NAMALWA (cell line): Measurements from ENCODE around the gene JMJD4.
"Not testable (repeated sequence)": the region's sequence is repeated elsewhere in the genome, so short reads cannot be mapped to it uniquely, and the experiment has no call there.

Experiments used
- DNase-seq: peaks from one replicate; pipeline ENCODE4 v3.0.0-alpha.2; 2015; ENCODE audit warnings: low spot score

JMJD4 gene

GRCh38 chr1:227731696-227732585 lies 3.2 kb downstream of the JMJD4 start:
- DNase-seq, result no peak

GRCh38 chr1:227731241-227731677 lies 3.8 kb downstream of the JMJD4 start:
- DNase-seq, result no peak

- DNase-seq, result no peak
Measured at GRCh38 chr1:227730630-227731151, 4.4 kb downstream of the JMJD4 start.

- DNase-seq, result peak; percentile 79
Measured at GRCh38 chr1:227729881-227730629, 5.0 kb downstream of the JMJD4 start.

- no peak for DNase-seq
Measured at GRCh38 chr1:227729144-227729880, 5.8 kb downstream of the JMJD4 start.

GRCh38 chr1:227728892-227729143 lies 6.3 kb downstream of the JMJD4 start:
- DNase-seq, result no peak

GRCh38 chr1:227728059-227728891 lies 6.8 kb downstream of the JMJD4 start:
- DNase-seq, result peak; percentile 20

- no peak for DNase-seq
Measured at GRCh38 chr1:227726924-227727599, 8.0 kb downstream of the JMJD4 start.

- no peak for DNase-seq
Measured at GRCh38 chr1:227726318-227726717, 8.8 kb downstream of the JMJD4 start.

- DNase-seq, result no peak
Measured at GRCh38 chr1:227725046-227725445, 10.1 kb downstream of the JMJD4 start.

- DNase-seq, result no peak
Measured at GRCh38 chr1:227723474-227723873, 11.6 kb downstream of the JMJD4 start.

- DNase-seq, result no peak
Measured at GRCh38 chr1:227718932-227719331, 16.2 kb downstream of the JMJD4 start.

GRCh38 chr1:227712648-227713047 lies 22.5 kb downstream of the JMJD4 start:
- DNase-seq, result no peak

- DNase-seq, result not testable (repeated sequence)
Measured at GRCh38 chr1:227710474-227710873, 24.6 kb downstream of the JMJD4 start.

- DNase-seq, result no peak
Measured at GRCh38 chr1:227709451-227709850, 25.7 kb downstream of the JMJD4 start.

- DNase-seq, result no peak
Measured at GRCh38 chr1:227707846-227708245, 27.3 kb downstream of the JMJD4 start.

GRCh38 chr1:227701631-227702030 lies 33.5 kb downstream of the JMJD4 start:
- DNase-seq, result not testable (repeated sequence)

- DNase-seq, result no peak
Measured at GRCh38 chr1:227697321-227697864, 37.7 kb downstream of the JMJD4 start.

GRCh38 chr1:227685807-227686206 lies 49.3 kb downstream of the JMJD4 start:
- DNase-seq, result no peak
